Spleen (tissue), 11 donors: ENCODE data around the gene NDUFS3. TPM values are rescaled to one million over a fixed set of nuclear protein-coding genes. Genes with fewer than 3 reads are reported as not detected.

Experiments
- DNase-seq: peaks from one replicate; pipeline ENCODE4 v3.0.0-alpha.2; 2020
- H3K27ac ChIP-seq, 8 donors: fragments of 200-600 bp; sonication (generic) in 7 of 8; 1 replicate in 4 of 8; 2 replicates in 4 of 8; pipeline versions ENCODE4 v1.5.0 to v1.8.0; 2016 to 2021; ENCODE audit warnings: inconsistent platforms in 4 of 8, mild to moderate bottlenecking in 4 of 8, moderate library complexity in 1 of 8
- H3K27me3 ChIP-seq, 7 donors: fragments of 200-600 bp; sonication (generic) in 6 of 7; replicated peaks in 1 of 7; 1 replicate in 4 of 7; 2 replicates in 3 of 7; pipeline versions ENCODE4 v1.5.0 to v1.8.0; 2016 to 2021; ENCODE audit warnings: inconsistent platforms in 3 of 7, mild to moderate bottlenecking in 1 of 7
- H3K36me3 ChIP-seq, 6 donors: fragments of 200-600 bp; sonication (generic) in 5 of 6; 1 replicate in 4 of 6; 2 replicates in 2 of 6; pipeline versions ENCODE4 v1.5.0 to v1.8.0; 2016 to 2021; ENCODE audit warnings: inconsistent platforms in 2 of 6
- H3K4me1 ChIP-seq, 6 donors: fragments of 200-600 bp; sonication (generic) in 5 of 6; 1 replicate in 3 of 6; 2 replicates in 3 of 6; pipeline versions ENCODE4 v1.5.0 to v1.8.0; 2016 to 2021; ENCODE audit warnings: inconsistent platforms in 3 of 6
- H3K4me3 ChIP-seq, 8 donors: fragments of 200-600 bp; sonication (generic) in 7 of 8; 1 replicate in 4 of 8; 2 replicates in 4 of 8; pipeline versions ENCODE4 v1.5.0 to v1.8.0; 2016 to 2021; ENCODE audit warnings: inconsistent platforms in 4 of 8, mild to moderate bottlenecking in 4 of 8, moderate library complexity in 2 of 8
- H3K9me3 ChIP-seq, 8 donors: fragments of 200-600 bp; sonication (generic) in 7 of 8; 1 replicate in 4 of 8; 2 replicates in 4 of 8; pipeline versions ENCODE4 v1.5.0 to v1.8.0; 2016 to 2021; ENCODE audit warnings: inconsistent platforms in 4 of 8
- CTCF ChIP-seq, 11 experiments: fragments of 200-600 bp in 7 of 11; fragments of 450-650 bp in 4 of 11; sonication (generic) in 4 of 11; IDR thresholded peaks in 8 of 11; conservative IDR thresholded peaks in 3 of 11; 1 replicate in 7 of 11; 2 replicates in 4 of 11; pipeline versions ENCODE4 v1.4.0 to v1.8.0; 2016 to 2021; ENCODE audit warnings: antibody characterized with exemption in 11 of 11, inconsistent platforms in 4 of 11, mild to moderate bottlenecking in 1 of 11
- POLR2A ChIP-seq, 3 donors: fragments of 450-650 bp; IDR thresholded peaks; one replicate each; pipeline ENCODE4 v1.5.1; 2017; ENCODE audit warnings: antibody characterized with exemption in 3 of 3, mild to moderate bottlenecking in 1 of 3
- POLR2AphosphoS5 ChIP-seq, 3 donors: sonication (generic); formaldehyde crosslinking; IDR thresholded peaks; one replicate each; pipeline ENCODE4 v1.5.1; 2017; ENCODE audit warnings: antibody characterized with exemption in 3 of 3
- WGBS, 5 donors: extraction: QIAGEN DNeasy Blood & Tissue Kit in 3 of 5; methylation state at CpG; one replicate each; pipeline versions ENCODE4 v1.1.5 to v1.1.7; 2013 to 2018; 5-methylcytosine and 5-hydroxymethylcytosine counted together
- intact Hi-C: fragments of 100-400 bp; cut with DNase I; formaldehyde crosslinking; loops from one replicate; pipeline ENCODE4 v1.15.0; 2023; ENCODE audit warnings: low total_unique reads
- polyA plus RNA-seq, 3 donors: library from polyadenylated mRNA; stranded (reverse); fragments of 200-250 nt; gene quantifications; one replicate each; pipeline ENCODE4 v1.2.1, GENCODE V29; 2013
- total RNA-seq, 7 donors: library from RNA; depleted of rRNA in 3 of 7; stranded (reverse); fragments of >200 nt in 3 of 7; fragmentation: NEBNext Ultra II Directional in 4 of 7; extraction: Animal tissue kit (Norgen Biotek cat#: 25700) in 4 of 7; gene quantifications; one replicate each; pipeline versions ENCODE4 v1.1.0 to v1.2.1, GENCODE V29; 2016 to 2021
- donor health status: healthy with polysubstance abuse.
- donor health status: DM: no; HTN: no; CAD: no; lungs with moderate emphysema.
- donor health status: DM: no; HTN: no; CAD: no.
- donor health status: Bipolar disorder and iron deficiency.
- donor health status: healthy.
- donor health status: DM: no; HTN: no; CAD: no.
- donor health status: DM: yes; HTN: yes; CAD: no.

NDUFS3 gene
- total and polyA plus RNA-seq, 10 donors, result 53.1 to 141 (median 69.6) TPM

- no peaks in the 10 kb centered on the region for H3K9me3 ChIP-seq
- intact Hi-C loops, result no loop called here
- no peaks in the 10 kb centered on the region for H3K27me3 ChIP-seq
- 76 to 86% (median 80%) methylated on average over 13 of the region's 13 CpGs for WGBS, 5 donors
- no peak for TF ChIP-seq POLR2AphosphoS5 (IDR thresholded peaks at IDR 0.05)
- TF ChIP-seq CTCF (IDR thresholded peaks at IDR 0.05 in 8 of 11, conservative IDR thresholded peaks at IDR 0.05 in 3 of 11), result no peak
- TF ChIP-seq POLR2A (IDR thresholded peaks at IDR 0.05), result no peak
- peaks cover 10 to 77% (median 61%) of the 10 kb centered on the region in 6 donors for H3K36me3 ChIP-seq
- peak; percentile 62 for DNase-seq
- peak overlapping the region in 6 of 8 donors; percentile 82 to 97 (median 94) for H3K4me3 ChIP-seq
- H3K27ac ChIP-seq, result peak overlapping the region in 3 of 8 donors; percentile 90 to 94 (median 93)
- H3K4me1 ChIP-seq, result peaks cover 19 to 76% (median 44%) of the 10 kb centered on the region in 6 donors
Observed at GRCh38 chr11:47577460-47578041, 1.3 kb upstream of the NDUFS3 start.

- H3K9me3 ChIP-seq, result no peaks in the 10 kb centered on the region
- H3K4me3 ChIP-seq, result no peak overlapping the region
- no peak overlapping the region for H3K27ac ChIP-seq
- DNase-seq, result peak; percentile 5
- peaks cover 7 to 65% (median 48%) of the 10 kb centered on the region in 6 donors for H3K36me3 ChIP-seq
- TF ChIP-seq POLR2A (IDR thresholded peaks at IDR 0.05) (no peak), CTCF (IDR thresholded peaks at IDR 0.05 in 8 of 11, conservative IDR thresholded peaks at IDR 0.05 in 3 of 11) (no peak), POLR2AphosphoS5 (IDR thresholded peaks at IDR 0.05) (no peak)
- H3K4me1 ChIP-seq, result peaks cover 6 to 33% (median 18%) of the 10 kb centered on the region in 6 donors
- WGBS, 5 donors, result 91 to 98% (median 94%) methylated on average over 5 of the region's 5 CpGs
- intact Hi-C loops, result no loop called here
- no peaks in the 10 kb centered on the region for H3K27me3 ChIP-seq
Observed at GRCh38 chr11:47583844-47584243, 5.0 kb downstream of the NDUFS3 start.

GRCh38 chr11:47586098-47586855 is 7.4 kb downstream of the NDUFS3 start, which contains the start of gene FAM180B:
FAM180B (plus strand) TSS chr11:47586678; CDS start chr11:47586769, 91 bp downstream.
- Histone ChIP-seq H3K36me3 (peaks cover 7 to 53% (median 40%) of the 10 kb centered on the region in 6 donors), H3K4me1 (peaks cover 0 to 14% (median 0%) of the 10 kb centered on the region in 6 donors), H3K27ac (no peak within 1 kb of the TSS), H3K27me3 (peaks cover 0 to 16% (median 0%) of the 10 kb centered on the region in 7 donors), H3K4me3 (no peak within 1 kb of the TSS), H3K9me3 (no peaks in the 10 kb centered on the region)
- intact Hi-C loops, result no loop called here
- peak; percentile 61 for DNase-seq
- TF ChIP-seq POLR2A (IDR thresholded peaks at IDR 0.05), result no peak
- TF ChIP-seq POLR2AphosphoS5 (IDR thresholded peaks at IDR 0.05), result no peak
- no peak for TF ChIP-seq CTCF (IDR thresholded peaks at IDR 0.05 in 8 of 11, conservative IDR thresholded peaks at IDR 0.05 in 3 of 11)
- 82 to 88% (median 86%) methylated on average over 10 to 12 of the region's 12 CpGs for WGBS, 5 donors
